HCT116 (cell line): ENCODE data around the gene VWA7. TPM values are rescaled to one million over a fixed set of nuclear protein-coding genes. Genes with fewer than 3 reads are reported as not detected.

Experiments used
- ATAC-seq: fragments of 200-7000 bp; cut with Tn5 transposase; 2 replicates; pipeline ENCODE4 v1.9.1; 2020; ENCODE audit warnings: mild to moderate bottlenecking, moderate library complexity
- BruUV-seq: library from RNA; stranded (reverse); fragments of 400-500 nt; replicated peaks from 2 replicates; lab custom pipeline; 2021; lab: Mats Ljungman, UMichigan
- CTCF ChIA-PET: fragments of 300-600 bp; sonication (Branson Sonifier 250); formaldehyde crosslinking; loops from one replicate; lab custom pipeline; 2021; ENCODE audit warnings: antibody characterized with exemption; lab: Charles Lee
- POLR2A ChIA-PET: fragments of 300-600, 350-600 bp; sonication (Branson Sonifier 250); formaldehyde crosslinking; loops from one replicate; lab custom pipeline; 2021; ENCODE audit warnings: antibody characterized with exemption; lab: Charles Lee
- RAD21 ChIA-PET, 2 experiments: fragments of 300-600 bp; sonication (Branson Sonifier 250); formaldehyde crosslinking; loops; one replicate each; lab custom pipeline; 2023; ENCODE audit warnings: low total read pairs in 2 of 2; ENCODE audit not compliant: uncharacterized antibody in 2 of 2, unreplicated experiment in 2 of 2, low non-redundant PET in 1 of 2; lab: Charles Lee
- DNase-seq: peaks from one replicate; pipeline ENCODE4 v3.0.0-alpha.2; 2010; ENCODE audit warnings: low read depth, low spot score
- H2AFZ ChIP-seq: fragments of 200-600 bp; shearing (Covaris generic), sonication (generic); 2 replicates; pipeline ENCODE4 v1.6.1; 2017; ENCODE audit warnings: low read depth, mixed run types, mixed read lengths, antibody characterized with exemption, low read length; ENCODE audit not compliant: poor library complexity, severe bottlenecking
- H3K27ac ChIP-seq: 2 replicates; pipeline ENCODE4 v1.5.1; 2012; ENCODE audit warnings: low read depth, low read length
- H3K27me3 ChIP-seq: fragments of 200-600 bp; sonication (generic); 2 replicates; pipeline ENCODE4 v1.6.1; 2016; ENCODE audit warnings: mixed run types, low read length, mixed read lengths; ENCODE audit not compliant: insufficient read depth
- H3K36me3 ChIP-seq, 2 experiments: fragments of 200-500 bp in 1 of 2; fragments of 200-600 bp in 1 of 2; sonication (Bioruptor generic) in 1 of 2; sonication (generic) in 1 of 2; 2 replicates each; pipeline versions ENCODE4 v1.5.1 to v1.6.1; 2014 to 2016; ENCODE audit warnings: low read length in 2 of 2, inconsistent platforms in 1 of 2, mixed read lengths in 1 of 2, mixed run types in 1 of 2; ENCODE audit not compliant: insufficient read depth in 2 of 2, control insufficient read depth in 1 of 2
- H3K4me1 ChIP-seq, 2 experiments: fragments of 200-600 bp in 1 of 2; sonication (generic) in 1 of 2; 2 replicates each; pipeline versions ENCODE4 v1.5.1 to v1.6.1; 2012 to 2017; ENCODE audit warnings: low read length in 2 of 2, inconsistent platforms in 1 of 2, mild to moderate bottlenecking in 1 of 2, mixed read lengths in 1 of 2, mixed run types in 1 of 2, moderate library complexity in 1 of 2; ENCODE audit not compliant: insufficient read depth in 2 of 2, control insufficient read depth in 1 of 2
- H3K4me2 ChIP-seq: fragments of 200-600 bp; sonication (generic); 2 replicates; pipeline ENCODE4 v1.6.1; 2017; ENCODE audit warnings: mixed run types, low read length, mixed read lengths
- H3K4me3 ChIP-seq, 2 experiments: fragments of 200-600 bp in 1 of 2; sonication (generic) in 1 of 2; replicated peaks in 1 of 2; 2 replicates each; pipeline ENCODE4 v1.5.1; 2011 to 2016; ENCODE audit warnings: low read length in 2 of 2, control low read depth in 1 of 2, low read depth in 1 of 2, mild to moderate bottlenecking in 1 of 2, mixed read lengths in 1 of 2, mixed run types in 1 of 2
- H3K79me2 ChIP-seq: fragments of 200-600 bp; sonication (generic); 2 replicates; pipeline ENCODE4 v1.6.1; 2017; ENCODE audit warnings: mild to moderate bottlenecking, mixed run types, low read length, moderate library complexity, mixed read lengths; ENCODE audit not compliant: insufficient read depth
- H3K9ac ChIP-seq: fragments of 200-600 bp; sonication (generic); 2 replicates; pipeline ENCODE4 v1.6.1; 2016; ENCODE audit warnings: low read length, mixed read lengths
- H3K9me2 ChIP-seq: fragments of 200-600 bp; sonication (generic), shearing (Covaris generic); 2 replicates; pipeline ENCODE4 v1.6.1; 2017; ENCODE audit warnings: mixed run types, mild to moderate bottlenecking, moderate library complexity; ENCODE audit not compliant: insufficient read depth
- H3K9me3 ChIP-seq, 2 experiments: fragments of 200-500 bp in 1 of 2; fragments of 200-600 bp in 1 of 2; sonication (Bioruptor generic) in 1 of 2; sonication (generic) in 1 of 2; 2 replicates each; pipeline ENCODE4 v1.6.1; 2014 to 2017; ENCODE audit warnings: low read length in 2 of 2, mixed read lengths in 2 of 2, inconsistent platforms in 1 of 2, low read depth in 1 of 2, mild to moderate bottlenecking in 1 of 2, mixed run types in 1 of 2, moderate library complexity in 1 of 2; ENCODE audit not compliant: control insufficient read depth in 1 of 2, insufficient read depth in 1 of 2
- H4K20me1 ChIP-seq: fragments of 200-600 bp; sonication (generic), shearing (Covaris generic); 2 replicates; pipeline ENCODE4 v1.6.1; 2017; ENCODE audit warnings: mixed run types, mild to moderate bottlenecking, moderate library complexity; ENCODE audit not compliant: insufficient read depth
- ATF3 ChIP-seq: IDR thresholded peaks from 2 replicates; pipeline ENCODE4 v1.6.1; 2012
- CBX3 ChIP-seq: IDR thresholded peaks from 2 replicates; pipeline ENCODE4 v1.6.1; 2012; ENCODE audit warnings: low read depth
- CEBPB ChIP-seq: IDR thresholded peaks from 2 replicates; pipeline ENCODE4 v1.6.1; 2012; ENCODE audit warnings: low read depth
- ELF1 ChIP-seq: IDR thresholded peaks from 2 replicates; pipeline ENCODE4 v1.6.1; 2012; ENCODE audit warnings: low read depth, borderline replicate concordance
- EZH2 ChIP-seq: fragments of 200-600 bp; sonication (generic); IDR thresholded peaks from 2 replicates; pipeline ENCODE4 v1.6.1; 2017; ENCODE audit warnings: antibody characterized with exemption, mixed run types
- FOSL1 ChIP-seq: IDR thresholded peaks from 2 replicates; pipeline ENCODE4 v1.6.1; 2012; ENCODE audit warnings: low read depth
- JUND ChIP-seq: IDR thresholded peaks from 2 replicates; pipeline ENCODE4 v1.6.1; 2012
- MAX ChIP-seq: IDR thresholded peaks from 2 replicates; pipeline ENCODE4 v1.6.1; 2012
- POLR2AphosphoS5 ChIP-seq: IDR thresholded peaks from 2 replicates; pipeline ENCODE4 v1.6.1; 2011; ENCODE audit warnings: mild to moderate bottlenecking, low read depth, low read length, moderate library complexity
- SIN3A ChIP-seq: IDR thresholded peaks from 2 replicates; pipeline ENCODE4 v1.6.1; 2012; ENCODE audit warnings: low read depth
- TCF7L2 ChIP-seq: IDR thresholded peaks from 2 replicates; pipeline ENCODE4 v1.7.0; 2011; ENCODE audit warnings: borderline replicate concordance, inconsistent platforms; ENCODE audit not compliant: insufficient read depth, insufficient read length; ENCODE audit errors: extremely low read depth
- intact Hi-C: fragments of 100-400 bp; cut with micrococcal nuclease; formaldehyde crosslinking; loops from 2 replicates; pipeline ENCODE4 v1.10.0; 2022
- total RNA-seq: library from RNA; stranded (reverse); gene quantifications from one replicate; pipeline ENCODE4 v1.2.1, GENCODE V29; 2021; ENCODE audit not compliant: unreplicated experiment
- TF ChIP-seq, protein P1 (sequence below): IDR thresholded peaks from 2 replicates; pipeline ENCODE4 v1.6.1; 2012; ENCODE audit warnings: low read depth
- TF ChIP-seq, protein P2 (sequence below), 3 experiments: fragments of 200-600 bp in 1 of 3; sonication (generic) in 1 of 3; IDR thresholded peaks in 2 of 3; conservative IDR thresholded peaks in 1 of 3; 2 replicates each; pipeline ENCODE4 v1.5.1; 2012 to 2017; ENCODE audit warnings: low read depth in 2 of 3, low read length in 2 of 3, antibody characterized with exemption in 1 of 3, borderline replicate concordance in 1 of 3, control low read depth in 1 of 3, mild to moderate bottlenecking in 1 of 3, mixed read lengths in 1 of 3, mixed run types in 1 of 3, moderate library complexity in 1 of 3; ENCODE audit not compliant: insufficient read depth in 1 of 3
- TF ChIP-seq, protein P3 (sequence below): IDR thresholded peaks from 2 replicates; pipeline ENCODE4 v1.6.1; 2011; ENCODE audit warnings: mild to moderate bottlenecking, low read length, moderate library complexity; ENCODE audit not compliant: insufficient replicate concordance; ENCODE audit errors: extremely low read depth

Gene VWA7
- total RNA-seq, 1 experiment from 2014 or later, result 14.6 TPM

GRCh38 chr6:31767096-31767645 is 10.0 kb downstream of the VWA7 start (continued):
- TF ChIP-seq TCF7L2 (no peak), EZH2 (no peak), MAX (no peak)

- intact Hi-C loops, result no loop called here
- Histone ChIP-seq H4K20me1 (no peaks in the 10 kb centered on the region), H3K36me3 (peaks cover 0 to 5% of the 10 kb centered on the region in 2 experiments; a peak in 1 of 4 replicates), H3K79me2 (no peaks in the 10 kb centered on the region), H2AFZ (no peak overlapping the region), H3K4me2 (no peak overlapping the region), H3K9me2 (no peaks in the 10 kb centered on the region), H3K27ac (no peak overlapping the region; the same call in 1 of the 2 replicates), H3K9me3 (no peaks in the 10 kb centered on the region), H3K27me3 (no peaks in the 10 kb centered on the region), H3K4me3 (no peak overlapping the region), H3K9ac (no peak overlapping the region), H3K4me1 (peaks cover 12 to 35% of the 10 kb centered on the region in 2 experiments; a peak in 3 of 4 replicates)
- RAD21 ChIA-PET, result no interaction called here
- no peak for DNase-seq
- POLR2A ChIA-PET, result no interaction called here
- CTCF ChIA-PET, result interaction anchor here (0.9 kb wide), 1 partner anchor 64 kb away, joined by 5 read pairs; no protein-coding TSS in a partner anchor
- TF ChIP-seq POLR2AphosphoS5, result no peak
- TF ChIP-seq, protein P1, sequence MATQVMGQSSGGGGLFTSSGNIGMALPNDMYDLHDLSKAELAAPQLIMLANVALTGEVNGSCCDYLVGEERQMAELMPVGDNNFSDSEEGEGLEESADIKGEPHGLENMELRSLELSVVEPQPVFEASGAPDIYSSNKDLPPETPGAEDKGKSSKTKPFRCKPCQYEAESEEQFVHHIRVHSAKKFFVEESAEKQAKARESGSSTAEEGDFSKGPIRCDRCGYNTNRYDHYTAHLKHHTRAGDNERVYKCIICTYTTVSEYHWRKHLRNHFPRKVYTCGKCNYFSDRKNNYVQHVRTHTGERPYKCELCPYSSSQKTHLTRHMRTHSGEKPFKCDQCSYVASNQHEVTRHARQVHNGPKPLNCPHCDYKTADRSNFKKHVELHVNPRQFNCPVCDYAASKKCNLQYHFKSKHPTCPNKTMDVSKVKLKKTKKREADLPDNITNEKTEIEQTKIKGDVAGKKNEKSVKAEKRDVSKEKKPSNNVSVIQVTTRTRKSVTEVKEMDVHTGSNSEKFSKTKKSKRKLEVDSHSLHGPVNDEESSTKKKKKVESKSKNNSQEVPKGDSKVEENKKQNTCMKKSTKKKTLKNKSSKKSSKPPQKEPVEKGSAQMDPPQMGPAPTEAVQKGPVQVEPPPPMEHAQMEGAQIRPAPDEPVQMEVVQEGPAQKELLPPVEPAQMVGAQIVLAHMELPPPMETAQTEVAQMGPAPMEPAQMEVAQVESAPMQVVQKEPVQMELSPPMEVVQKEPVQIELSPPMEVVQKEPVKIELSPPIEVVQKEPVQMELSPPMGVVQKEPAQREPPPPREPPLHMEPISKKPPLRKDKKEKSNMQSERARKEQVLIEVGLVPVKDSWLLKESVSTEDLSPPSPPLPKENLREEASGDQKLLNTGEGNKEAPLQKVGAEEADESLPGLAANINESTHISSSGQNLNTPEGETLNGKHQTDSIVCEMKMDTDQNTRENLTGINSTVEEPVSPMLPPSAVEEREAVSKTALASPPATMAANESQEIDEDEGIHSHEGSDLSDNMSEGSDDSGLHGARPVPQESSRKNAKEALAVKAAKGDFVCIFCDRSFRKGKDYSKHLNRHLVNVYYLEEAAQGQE, result no peak
- TF ChIP-seq ELF1, result no peak
- TF ChIP-seq, protein P2, sequence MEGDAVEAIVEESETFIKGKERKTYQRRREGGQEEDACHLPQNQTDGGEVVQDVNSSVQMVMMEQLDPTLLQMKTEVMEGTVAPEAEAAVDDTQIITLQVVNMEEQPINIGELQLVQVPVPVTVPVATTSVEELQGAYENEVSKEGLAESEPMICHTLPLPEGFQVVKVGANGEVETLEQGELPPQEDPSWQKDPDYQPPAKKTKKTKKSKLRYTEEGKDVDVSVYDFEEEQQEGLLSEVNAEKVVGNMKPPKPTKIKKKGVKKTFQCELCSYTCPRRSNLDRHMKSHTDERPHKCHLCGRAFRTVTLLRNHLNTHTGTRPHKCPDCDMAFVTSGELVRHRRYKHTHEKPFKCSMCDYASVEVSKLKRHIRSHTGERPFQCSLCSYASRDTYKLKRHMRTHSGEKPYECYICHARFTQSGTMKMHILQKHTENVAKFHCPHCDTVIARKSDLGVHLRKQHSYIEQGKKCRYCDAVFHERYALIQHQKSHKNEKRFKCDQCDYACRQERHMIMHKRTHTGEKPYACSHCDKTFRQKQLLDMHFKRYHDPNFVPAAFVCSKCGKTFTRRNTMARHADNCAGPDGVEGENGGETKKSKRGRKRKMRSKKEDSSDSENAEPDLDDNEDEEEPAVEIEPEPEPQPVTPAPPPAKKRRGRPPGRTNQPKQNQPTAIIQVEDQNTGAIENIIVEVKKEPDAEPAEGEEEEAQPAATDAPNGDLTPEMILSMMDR (IDR thresholded peaks at IDR 0.05 in 2 of 3, conservative IDR thresholded peaks at IDR 0.05 in 1 of 3; ENCODE audit: borderline replicate concordance in 1 of 3, insufficient read depth in 1 of 3, low read depth in 2 of 3, low read length in 2 of 3), result no peak
- no peak for TF ChIP-seq FOSL1
- TF ChIP-seq CBX3, result no peak
- no peak for TF ChIP-seq MAX
- TF ChIP-seq CEBPB, result no peak
- no peak for TF ChIP-seq ATF3
- no peak for TF ChIP-seq SIN3A
- no peak for TF ChIP-seq JUND
- TF ChIP-seq, protein P3, sequence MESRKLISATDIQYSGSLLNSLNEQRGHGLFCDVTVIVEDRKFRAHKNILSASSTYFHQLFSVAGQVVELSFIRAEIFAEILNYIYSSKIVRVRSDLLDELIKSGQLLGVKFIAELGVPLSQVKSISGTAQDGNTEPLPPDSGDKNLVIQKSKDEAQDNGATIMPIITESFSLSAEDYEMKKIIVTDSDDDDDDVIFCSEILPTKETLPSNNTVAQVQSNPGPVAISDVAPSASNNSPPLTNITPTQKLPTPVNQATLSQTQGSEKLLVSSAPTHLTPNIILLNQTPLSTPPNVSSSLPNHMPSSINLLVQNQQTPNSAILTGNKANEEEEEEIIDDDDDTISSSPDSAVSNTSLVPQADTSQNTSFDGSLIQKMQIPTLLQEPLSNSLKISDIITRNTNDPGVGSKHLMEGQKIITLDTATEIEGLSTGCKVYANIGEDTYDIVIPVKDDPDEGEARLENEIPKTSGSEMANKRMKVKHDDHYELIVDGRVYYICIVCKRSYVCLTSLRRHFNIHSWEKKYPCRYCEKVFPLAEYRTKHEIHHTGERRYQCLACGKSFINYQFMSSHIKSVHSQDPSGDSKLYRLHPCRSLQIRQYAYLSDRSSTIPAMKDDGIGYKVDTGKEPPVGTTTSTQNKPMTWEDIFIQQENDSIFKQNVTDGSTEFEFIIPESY, result no peak
- BruUV-seq, result no TSS peak
- no peak for ATAC-seq
Observed at GRCh38 chr6:31765910-31766794, 11.0 kb downstream of the VWA7 start.
